Measurements from ENCODE around the gene PCBD1.

PCBD1 gene

DNA sequence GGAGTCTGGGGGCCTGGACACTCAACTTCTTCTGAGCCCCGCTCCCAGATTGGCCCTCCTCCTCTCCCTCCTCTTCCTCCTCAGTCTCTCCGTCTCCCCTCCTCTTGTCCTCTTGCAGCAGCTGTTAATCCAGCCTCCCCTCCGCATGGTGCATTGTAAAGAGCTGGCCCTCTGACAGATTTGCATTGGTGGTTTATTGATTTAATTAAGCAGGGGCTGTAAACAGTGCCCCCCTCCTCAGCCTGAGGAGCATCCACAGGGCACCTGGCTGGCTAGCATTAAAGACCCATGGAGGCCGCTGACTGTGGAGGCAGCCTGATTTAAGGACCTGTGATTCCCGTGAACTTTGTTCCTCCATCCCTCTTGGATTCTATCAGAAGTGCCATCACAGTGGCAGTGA, 28.9 kb upstream of the PCBD1 start:
- DNase-seq, result no peak

DNA sequence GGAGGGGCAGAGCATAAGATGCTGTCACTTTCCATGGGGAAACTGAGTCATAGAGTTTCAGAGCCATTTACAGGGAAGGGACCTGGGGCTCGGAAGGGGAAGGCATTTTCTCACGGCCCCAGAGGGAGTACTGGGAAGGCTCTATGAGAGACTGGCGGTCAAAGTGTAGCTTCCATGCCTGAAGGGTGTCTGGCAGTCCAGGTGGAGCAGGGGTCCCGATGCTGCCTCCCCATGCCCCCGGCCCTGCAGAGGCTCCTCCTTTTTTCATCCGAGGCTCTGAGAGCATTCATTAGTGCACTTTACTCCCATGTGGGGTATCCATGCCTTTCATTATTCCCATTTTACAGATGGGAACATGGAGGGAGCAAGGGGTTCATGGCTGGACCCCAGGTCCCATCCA, 27.9 kb upstream of the PCBD1 start:
- no peak for DNase-seq

DNA sequence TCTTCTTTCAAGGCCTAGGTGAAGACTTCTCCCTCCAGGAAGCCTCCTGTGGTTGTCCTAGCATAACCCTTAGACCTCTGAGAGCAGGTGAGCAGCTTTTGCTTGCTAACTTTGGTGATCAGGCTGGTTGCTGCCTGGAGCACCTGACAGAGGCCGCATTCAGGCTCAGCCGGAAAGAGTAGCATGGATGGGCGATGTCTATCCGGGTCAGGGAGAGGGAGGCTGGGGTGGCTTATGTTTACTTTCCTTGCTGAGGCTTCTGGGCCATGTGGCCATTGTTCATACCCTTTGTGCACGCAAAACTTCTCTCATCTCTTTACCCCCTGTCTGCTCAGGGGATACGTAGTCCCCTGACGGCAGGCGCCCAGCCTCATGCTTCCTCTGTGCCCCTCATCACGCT, 27.4 kb upstream of the PCBD1 start:
- no peak for DNase-seq

DNA sequence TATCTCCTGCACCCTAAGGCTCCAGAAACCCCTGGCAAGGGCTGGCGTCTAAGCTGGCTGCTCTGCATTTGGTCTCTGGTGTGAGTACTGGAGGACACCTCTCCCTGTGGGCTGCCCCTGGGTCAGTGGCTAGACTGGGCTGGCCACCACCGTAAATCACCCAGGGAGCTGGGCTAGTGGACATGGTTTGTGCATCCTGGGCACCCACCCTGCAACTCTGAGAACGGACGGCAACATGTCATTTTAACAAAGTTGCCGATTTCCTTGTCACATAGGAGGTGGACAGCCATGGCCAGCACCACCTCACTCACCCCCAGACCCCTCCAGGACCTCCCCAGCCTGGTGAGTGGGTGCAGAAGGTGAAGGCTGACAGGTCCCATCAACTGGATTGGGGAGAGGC, 26.8 kb upstream of the PCBD1 start:
- no peak for DNase-seq

DNA sequence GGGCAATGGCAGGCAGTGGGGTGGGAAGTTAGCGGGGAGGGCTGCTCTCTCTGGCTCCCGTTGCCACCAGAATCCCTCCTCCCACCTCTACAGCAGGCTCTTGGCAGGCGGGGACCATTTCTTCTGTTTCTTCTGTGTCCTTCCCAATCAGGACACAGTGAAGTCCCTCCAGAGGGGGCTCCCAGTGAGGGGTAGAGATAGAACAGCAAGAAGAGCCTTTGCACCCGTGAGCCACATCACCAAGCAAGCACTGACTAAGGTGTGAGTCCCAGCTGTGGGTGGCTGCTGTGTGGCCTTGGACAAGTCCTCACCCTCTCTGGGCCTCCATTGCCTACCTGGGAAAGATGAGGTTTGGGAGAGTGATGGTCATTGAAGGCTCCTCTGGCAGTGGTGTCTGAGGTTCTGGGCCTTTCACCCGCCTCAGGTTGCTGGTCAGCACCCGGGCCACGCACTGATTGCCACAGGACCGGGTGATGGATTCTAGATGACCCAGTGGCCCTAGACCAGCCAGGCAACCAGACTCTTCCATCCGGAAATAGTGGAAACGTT, 26.0 kb upstream of the PCBD1 start:
- DNase-seq, result no peak

DNA sequence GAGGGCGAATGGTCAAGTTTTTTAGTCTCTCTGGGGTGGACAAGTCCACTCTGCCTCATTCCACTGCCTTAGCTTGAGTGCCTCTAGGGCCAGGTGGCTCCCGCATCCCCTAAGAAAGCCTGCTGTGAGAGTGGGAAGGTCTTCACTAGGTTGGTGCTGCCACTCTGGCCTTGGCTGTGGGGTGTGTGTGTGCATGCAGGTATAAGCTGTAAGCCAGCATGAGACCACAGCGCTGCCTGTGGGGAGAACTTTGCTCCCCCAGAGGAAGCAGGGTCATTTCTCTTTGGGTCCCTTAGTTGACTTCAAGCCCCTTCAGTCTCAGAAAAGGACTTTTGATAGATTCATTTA, 25.5 kb upstream of the PCBD1 start:
- no peak for DNase-seq

DNA sequence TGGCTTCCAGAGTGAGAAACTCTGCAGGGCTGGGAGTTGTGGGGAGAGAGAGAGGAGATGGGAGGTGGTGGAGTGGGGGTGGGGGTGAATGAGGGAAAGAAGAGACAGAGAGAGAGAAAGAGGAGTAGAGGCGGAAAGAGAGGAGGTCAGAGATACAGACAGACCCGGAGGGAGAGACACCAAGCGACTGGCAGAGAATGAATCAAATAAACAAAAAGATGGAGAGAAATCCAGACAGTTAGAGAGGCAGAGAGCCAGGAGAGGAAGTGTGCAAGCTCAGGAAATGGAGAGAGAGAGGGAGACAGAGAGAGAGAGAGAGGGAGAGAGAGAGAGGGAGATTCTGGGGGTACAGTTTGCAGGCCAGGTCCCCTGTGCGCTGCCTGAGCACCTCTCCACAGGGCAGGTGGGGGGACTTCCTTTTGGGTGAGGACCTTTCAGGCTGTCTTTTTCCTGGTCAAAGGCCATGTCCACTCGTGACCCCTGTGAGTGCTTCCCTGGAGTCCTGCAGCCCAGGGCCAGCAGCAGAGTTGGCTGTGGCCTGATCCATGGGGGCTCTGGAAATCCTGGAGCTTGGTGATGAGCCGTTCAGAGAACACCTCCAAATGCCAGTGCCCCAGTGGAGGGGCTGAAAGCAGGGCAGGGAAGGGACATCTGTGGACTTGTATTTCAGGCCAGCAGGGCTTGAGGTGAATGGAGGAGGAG, 25.0 kb upstream of the PCBD1 start:
- DNase-seq, result no peak

DNA sequence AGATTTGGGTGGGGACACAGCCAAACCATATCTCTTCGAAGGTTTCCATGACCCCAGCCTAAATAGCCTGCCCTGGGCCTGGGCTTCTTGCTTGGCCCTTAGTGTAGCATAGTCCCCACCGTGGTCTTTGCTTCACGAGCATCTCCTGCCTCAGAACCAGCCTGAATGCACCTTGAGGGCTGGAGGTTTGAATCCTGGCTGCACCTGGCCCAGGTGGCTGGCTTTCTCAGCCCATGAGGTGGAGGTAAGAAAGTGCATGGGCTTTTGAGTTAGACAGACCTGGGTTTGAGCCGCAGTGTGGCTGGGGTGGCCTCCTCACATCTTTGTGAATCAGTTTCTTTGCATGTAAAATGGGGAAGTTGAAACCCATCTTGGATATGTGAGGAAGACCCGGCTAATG, 24.2 kb upstream of the PCBD1 start:
- DNase-seq, result no peak

DNA sequence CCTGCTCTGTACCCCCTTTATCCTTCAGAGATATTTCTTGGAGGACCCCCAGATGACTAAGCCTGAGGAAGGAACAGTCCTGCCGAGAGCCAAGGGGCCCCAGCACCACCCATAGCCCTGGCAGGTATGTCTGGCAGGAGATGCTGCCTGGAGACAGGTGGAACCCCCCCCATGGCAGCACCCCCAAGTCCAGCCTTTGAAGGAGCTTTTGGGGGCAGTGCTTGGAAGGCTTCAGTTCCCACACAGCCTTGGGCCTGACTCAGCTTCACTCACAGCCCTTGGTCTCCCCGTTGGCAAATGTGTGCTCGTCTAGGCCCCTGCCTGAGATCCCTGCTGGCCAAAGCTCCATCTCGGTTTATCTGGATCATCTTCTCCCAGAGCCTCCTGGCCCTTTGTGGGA, 23.0 kb upstream of the PCBD1 start:
- DNase-seq, result no peak

DNA sequence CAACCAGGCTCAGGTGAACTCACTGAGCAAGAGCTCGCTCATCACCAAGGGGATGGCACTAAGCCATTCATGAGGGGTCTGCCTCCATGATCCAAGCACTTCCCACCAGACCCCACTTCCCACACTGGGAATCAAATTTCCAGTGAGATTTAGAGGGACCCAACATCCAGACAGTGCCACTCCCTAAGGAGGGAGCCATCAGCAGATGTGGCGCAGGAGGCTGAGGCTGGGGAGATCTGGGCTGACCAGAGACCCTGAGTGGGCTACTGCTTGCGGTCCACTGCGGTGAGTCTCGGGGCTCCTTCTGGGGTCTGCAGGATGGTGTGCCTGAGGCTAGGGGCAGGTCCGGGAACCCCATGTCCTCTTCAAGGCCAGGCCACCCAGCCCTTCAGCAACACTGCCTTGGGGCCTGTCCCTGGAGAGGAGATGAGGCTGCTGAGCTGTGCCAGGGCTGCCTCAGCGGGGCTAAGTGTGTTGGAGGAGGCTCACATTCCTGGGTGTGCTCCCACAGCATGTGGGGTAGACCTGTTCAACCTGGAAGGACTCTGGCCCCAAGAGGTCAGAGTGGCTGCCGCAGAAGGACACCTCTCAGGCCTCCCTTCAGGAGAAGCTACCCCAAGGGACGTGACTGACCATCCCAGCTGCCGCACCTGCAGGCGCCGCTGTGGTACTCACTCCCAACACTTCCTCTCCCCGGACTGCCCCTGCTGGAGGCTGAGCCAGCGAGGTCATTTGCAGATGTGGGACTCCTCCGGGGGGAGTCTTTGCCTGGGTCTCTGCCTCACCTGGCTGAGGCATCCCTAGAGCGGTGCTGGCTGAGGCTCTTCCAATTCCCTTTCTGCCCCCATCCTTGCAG, 22.3 kb upstream of the PCBD1 start:
- no peak for DNase-seq

DNA sequence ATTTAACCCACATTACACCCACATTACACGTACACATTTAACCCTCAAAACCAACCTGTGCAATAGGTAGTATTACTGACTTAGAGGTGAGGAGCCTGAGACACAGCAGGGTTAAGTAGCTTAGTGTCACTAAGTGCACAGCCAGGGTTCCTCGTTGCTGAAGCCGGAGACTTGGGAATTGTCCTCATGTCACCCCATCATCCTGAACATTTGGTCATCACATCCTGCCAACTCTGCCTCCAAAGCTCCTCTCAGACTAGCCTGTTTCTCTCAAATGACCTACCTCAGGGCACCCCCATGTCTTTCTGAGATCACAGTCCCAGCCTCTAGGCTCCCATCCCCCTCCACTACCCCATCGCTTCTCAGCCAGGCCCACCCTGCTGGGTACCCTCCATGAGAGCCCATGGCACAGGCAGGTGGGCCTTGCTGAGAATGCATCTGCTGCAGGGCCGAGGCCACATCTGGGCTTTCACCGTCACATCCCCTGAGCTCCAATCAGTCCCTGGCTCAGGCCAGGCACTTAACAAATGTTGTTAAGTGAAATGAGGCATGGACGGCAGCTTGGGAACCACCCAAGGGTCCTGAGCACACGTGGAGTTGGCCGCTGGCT, 21.1 kb upstream of the PCBD1 start:
- no peak for DNase-seq

DNA sequence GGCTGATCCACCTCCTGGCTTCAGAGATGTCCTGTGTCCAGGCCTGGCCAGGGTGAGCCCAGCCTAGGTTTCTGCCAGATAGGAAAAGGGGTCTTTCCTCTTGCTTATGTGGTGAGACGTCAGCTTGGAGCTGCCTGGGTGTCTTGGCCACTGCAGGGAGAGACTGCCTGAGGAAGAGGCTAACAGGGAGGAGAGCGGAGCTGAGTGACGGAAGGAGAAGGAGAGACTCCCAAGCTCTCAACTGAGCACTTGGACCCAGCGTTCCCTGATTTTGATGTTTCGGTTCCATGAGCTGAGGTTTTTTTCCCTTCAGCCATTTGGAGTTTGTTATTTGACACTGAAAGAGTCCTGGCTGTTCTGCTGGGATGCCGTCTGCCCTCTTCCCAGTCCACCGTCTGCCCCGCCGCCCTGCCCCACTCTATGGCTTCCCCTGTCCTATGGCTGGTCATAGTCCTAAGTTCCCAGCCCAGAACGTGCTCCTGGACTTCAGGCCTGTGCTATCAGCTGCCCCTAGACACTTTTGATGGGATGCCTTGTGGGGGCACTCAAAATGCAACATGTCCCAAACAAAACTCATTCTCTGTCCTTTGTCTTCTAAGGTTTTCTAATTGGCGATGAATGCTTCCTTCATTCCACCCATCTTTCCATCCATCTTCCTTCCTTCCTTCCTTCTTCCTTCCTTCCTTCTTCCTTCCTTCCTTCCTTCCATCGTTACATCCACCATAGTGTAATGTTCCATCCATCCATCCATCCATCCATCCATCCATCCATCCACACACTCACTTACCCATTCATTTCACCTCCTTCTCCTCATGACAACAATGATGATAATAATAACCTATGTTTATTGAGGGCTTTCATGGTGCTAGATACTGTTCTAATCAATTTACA, 20.3 kb upstream of the PCBD1 start:
- DNase-seq, result no peak

DNA sequence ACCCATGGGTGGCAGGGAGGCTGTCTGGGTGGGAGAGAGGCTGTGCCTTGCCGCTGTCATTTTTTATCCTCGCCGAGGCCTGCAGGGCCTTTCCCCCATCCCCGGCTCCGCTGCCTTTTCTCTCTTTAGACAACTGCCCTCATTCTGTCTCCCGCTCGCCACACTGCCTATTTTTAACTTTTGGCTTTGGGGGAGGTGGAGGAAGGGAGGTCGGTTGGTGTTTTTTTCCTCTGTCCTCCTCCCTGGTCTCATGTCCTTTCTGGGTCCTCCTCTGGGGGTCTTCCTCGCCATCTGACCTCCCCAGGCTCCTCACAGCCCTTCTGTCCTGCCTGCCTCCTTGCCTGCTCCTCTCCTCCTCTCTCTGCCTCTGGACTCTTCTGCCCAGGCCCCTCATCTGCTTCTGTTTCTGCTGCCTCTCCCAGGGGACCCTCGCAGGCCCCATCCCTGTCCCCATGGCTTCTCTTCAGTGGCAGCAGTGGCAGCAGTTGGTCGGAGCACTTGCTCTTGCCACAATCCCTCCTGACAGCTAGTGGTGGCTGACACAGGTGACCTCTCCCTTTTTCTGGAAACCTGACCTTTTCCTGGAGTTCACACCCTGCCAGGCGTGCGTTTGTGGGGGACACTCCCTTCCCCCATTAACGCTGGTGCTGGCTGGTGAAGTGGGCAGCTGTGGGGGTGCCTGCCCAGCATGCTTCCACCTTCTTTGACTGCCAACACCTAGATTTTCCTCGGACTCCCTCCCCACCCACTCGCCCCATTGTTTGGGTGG, 19.5 kb upstream of the PCBD1 start:
- no peak for DNase-seq

DNA sequence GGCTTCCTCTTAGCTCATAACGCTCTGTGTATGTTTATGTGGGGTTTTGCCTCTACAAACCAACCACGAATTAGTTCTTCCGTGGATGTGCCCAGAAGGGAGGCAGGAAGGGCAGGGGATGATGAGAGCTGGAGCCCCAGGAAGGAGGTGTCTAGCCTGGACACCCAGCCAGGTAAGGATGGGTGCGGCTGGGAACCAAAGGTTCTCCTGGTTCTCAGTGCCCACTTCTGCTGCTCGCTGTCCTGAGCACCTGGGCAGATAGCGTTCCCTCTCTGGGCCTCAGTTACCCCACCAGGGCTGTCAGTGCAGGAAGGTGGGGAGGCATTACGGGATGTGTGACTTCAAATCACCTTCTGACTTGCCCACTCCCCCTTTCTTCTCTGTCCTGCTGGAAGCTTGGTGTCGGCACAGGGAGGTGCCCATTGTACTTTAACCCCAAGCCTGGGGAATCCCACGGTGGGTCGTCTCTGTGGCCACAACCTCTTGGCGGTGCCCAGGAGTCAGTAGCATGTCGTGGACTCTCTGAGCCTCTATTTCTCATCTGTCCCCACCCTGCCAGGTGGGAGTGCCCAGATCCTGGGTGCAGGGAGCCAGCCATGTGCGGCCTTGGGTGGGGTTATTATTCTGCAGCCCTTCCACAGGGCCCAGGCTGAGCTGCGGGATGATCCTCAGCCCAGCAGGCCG, 18.7 kb upstream of the PCBD1 start:
- DNase-seq, result no peak

DNA sequence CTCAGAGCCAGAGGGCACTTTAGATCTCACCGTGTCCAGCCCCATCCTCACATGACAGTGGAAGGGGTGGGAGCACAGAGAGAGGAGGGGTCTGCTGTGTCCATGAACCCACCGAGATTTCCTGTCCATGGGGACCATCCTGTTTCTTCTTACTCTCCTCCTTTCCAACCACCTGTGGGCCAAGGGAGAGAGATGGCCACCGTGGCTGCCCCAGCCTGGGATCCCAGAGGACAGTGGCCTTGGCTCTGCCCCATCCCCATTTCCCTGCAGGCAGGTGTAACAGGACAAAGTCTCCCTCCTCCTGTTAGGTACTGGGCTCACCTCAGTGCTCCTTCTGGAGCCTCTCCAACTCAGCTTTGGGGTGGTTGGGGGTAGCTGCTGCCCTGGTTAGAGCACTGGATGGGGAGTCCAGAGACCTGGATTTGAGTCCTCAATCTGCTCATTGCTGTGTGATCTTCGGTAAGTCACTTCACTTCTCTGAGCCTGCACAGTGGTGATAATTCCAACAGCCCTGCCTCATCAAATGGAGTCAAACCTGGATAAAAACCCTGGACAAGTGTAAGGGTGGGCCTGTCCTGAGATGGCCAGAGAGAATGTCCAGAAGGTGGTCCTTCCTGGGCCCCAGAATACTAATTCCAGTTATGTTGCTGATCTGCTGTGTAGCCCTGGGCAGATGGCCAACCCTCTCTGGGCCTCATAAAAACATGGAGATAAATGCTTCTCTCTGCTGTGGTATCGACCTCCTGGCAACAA, 17.8 kb upstream of the PCBD1 start:
- no peak for DNase-seq

DNA sequence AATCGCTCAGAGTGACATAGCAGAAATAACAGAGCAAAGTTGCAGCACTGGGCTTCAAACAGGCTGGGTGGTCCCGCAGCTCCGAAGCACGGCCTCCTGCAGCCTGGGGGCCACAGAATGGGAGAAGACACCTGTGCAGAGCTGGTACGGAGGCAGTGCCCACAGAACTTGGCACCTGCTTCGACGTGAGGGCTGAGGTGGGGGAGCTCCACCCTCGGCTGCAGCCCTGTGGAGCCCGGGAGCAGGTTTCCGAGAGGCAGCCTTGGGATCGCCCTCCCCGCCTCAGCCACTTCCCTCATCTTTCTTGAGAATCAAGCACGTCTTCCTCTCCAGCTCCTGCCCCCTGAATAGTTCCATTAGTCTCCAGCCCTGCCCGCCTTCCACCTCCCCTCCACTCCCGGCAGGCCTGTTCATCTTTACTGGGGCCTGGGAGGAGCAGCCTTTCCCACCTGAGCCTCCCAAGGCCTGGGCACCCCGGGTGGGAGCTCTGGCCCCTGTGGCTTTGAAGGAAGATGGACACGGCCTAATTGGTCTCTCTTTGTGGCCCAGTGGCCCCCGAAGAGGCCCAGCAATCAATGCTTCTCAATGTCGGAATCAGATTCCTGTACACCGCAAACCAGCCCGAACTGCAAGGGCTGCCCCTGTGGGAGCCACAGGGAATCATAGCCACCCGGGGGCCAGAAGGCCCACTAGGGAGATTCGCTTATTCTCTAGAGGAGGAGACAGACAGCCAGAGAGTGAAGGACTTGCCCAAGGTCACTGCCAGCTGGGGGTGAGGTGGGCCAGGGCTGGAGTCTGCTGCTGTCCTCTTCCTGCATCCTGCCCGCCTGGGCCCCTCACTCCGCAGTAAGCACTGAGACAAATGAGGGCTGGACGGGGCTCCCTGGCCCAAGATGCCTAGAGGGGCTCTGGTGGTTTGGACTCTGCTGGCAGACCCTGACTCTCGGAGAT, 17.0 kb upstream of the PCBD1 start:
- no peak for DNase-seq

DNA sequence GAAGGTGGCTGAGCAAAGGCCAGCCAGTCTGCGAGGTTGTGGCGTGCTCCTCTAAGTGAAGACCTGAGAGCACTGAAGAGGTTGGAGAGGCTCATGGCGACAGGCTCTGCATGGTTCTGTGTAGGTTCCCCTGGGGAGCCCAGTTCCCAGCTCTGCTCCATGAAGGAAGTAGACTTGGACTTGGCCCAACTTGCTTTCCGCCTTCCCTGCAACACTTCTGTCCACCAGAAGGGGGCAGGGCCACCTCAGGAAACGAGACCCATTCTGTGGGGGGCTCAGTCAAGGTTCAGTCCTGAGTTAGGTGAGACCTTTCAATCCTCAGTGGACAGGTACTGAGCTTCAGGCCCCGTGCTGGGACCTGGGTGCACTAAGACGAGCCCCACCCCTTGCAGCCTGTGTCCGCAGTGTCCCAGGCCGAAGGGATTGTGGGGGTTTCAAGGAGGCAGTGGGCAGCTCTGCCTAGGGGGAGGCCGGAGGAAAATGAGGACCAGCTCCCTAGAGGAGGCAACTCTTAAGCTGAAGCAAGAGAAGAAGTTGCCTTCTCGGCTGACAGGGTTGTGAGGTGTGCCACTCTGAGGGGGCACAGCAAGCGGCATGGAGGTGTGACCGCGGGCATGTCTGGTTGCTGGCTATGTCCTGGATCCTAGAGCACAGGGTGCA, 15.0 kb upstream of the PCBD1 start:
- no peak for DNase-seq

DNA sequence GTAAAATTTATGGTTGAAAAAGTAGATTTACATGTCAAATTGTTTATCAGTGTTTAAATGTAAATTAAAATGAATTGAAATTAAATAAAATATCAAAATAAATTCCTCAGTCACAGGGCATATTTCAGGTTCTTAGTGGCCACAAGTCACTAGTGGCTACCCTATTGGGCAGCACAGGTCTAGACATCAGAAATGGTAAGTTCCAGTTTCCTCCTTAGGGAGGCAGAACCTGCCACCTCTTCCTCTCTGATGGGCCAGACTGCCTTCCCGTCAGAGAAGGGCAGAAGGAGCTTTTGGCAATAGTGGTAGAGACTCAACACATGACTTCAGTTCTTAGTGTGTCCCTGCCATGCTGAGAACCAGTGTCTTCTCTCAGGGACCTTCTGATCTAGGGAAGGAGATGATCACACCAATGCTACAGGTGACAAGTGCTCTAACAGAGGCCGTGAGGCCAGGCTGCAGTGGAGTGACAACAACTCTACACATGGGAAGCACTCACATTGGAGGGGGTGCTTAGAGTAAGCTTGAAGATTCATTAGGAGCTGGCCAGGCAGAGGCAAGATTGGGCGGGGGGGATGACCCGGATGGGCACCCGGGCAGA, 14.4 kb upstream of the PCBD1 start:
- DNase-seq, result no peak

Data from NCI-H748 treated with DMSO at 0.1 percent for 48 hours (cell line).